SU-DHL-6 (cell line): ENCODE results near the gene SPDYE4.

Experiments used
- EZH2phosphoT487 ChIP-seq: fragments of 200-600 bp; sonication (generic), shearing (Covaris generic); conservative IDR thresholded peaks from 2 replicates; pipeline ENCODE4 v1.6.1; 2018; ENCODE audit warnings: mild to moderate bottlenecking, antibody characterized with exemption, low read length, moderate library complexity, mixed read lengths
- TF ChIP-seq, protein P1 (sequence below): fragments of 200-600 bp; sonication (generic); IDR thresholded peaks from one replicate; pipeline ENCODE4 v1.5.1; 2017; ENCODE audit warnings: antibody characterized with exemption, mild to moderate bottlenecking, low read length, moderate library complexity; ENCODE audit not compliant: insufficient read depth, poor library complexity, severe bottlenecking

DNA sequence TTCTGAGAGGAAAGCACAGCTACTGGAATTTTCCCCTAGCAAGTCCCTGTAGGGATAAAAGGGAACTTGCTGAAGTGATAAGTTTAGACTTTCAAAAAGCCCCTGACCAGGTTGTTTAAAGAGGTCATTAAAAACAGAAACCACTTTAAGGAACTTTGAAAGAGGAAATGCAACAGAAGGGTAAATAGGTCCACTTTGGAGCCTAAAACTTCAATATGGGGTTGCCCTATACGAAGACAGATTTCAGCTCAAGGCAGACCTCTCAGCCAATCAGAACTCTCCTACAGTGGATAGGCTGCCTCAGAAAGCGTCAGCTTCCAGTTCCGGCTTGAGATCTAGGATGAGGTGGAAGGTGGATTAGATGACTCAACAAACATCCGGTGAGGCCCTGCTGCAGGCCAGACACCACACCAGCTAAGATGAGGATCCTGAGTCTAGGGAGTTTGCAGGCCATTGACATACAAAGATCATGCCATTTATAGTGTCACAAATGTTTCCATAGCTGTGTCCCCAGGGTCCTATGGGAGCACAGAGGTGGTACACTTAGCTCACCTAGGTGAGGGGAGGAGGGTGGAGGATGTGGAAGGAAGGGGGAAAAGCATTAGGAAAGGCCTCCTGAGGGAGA, 48.7 kb upstream of the SPDYE4 start:
- TF ChIP-seq, protein P1, sequence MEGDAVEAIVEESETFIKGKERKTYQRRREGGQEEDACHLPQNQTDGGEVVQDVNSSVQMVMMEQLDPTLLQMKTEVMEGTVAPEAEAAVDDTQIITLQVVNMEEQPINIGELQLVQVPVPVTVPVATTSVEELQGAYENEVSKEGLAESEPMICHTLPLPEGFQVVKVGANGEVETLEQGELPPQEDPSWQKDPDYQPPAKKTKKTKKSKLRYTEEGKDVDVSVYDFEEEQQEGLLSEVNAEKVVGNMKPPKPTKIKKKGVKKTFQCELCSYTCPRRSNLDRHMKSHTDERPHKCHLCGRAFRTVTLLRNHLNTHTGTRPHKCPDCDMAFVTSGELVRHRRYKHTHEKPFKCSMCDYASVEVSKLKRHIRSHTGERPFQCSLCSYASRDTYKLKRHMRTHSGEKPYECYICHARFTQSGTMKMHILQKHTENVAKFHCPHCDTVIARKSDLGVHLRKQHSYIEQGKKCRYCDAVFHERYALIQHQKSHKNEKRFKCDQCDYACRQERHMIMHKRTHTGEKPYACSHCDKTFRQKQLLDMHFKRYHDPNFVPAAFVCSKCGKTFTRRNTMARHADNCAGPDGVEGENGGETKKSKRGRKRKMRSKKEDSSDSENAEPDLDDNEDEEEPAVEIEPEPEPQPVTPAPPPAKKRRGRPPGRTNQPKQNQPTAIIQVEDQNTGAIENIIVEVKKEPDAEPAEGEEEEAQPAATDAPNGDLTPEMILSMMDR = no peak
- TF ChIP-seq EZH2phosphoT487 = no peak
